ENCODE measurements around the gene PKP4. TPM values are rescaled to one million over a fixed set of nuclear protein-coding genes. Genes with fewer than 3 reads are reported as not detected.

PKP4 gene
- total and polyA plus RNA-seq, 9 of the 15 experiments (the other 6 are each of a cell fraction or from before 2014, with no cell fraction given), result 24.6 to 99.1 (median 74.0) TPM

- no peak for TF ChIP-seq MLX (CRISPR knock-in tag; conservative IDR thresholded peaks at IDR 0.05)
- no peak for TF ChIP-seq CREB5 (CRISPR knock-in tag; IDR thresholded peaks at IDR 0.05)
- TF ChIP-seq POLR2AphosphoS5 (IDR thresholded peaks at IDR 0.05; ENCODE audit: control insufficient read depth, insufficient read depth, low read depth, low read length), result no peak
- TF ChIP-seq KDM1A (IDR thresholded peaks at IDR 0.05), result 0 out of 4 replicates have a peak, but pooled peaks of 1 of the 2 experiments have one; percentile 26
- peak; percentile 65; the same call in 1 of the 2 replicates for TF ChIP-seq ZFP91 (CRISPR knock-in tag; IDR thresholded peaks at IDR 0.05)
- peak; percentile 57; the same call in 1 of the 2 replicates for TF ChIP-seq MTA2 (IDR thresholded peaks at IDR 0.05; ENCODE audit: low read depth)
- peak; percentile 73 for TF ChIP-seq ARID1B (IDR thresholded peaks at IDR 0.05)
- no peak for TF ChIP-seq ESRRB (CRISPR knock-in tag; IDR thresholded peaks at IDR 0.05; ENCODE audit: borderline replicate concordance)
- peak; percentile 72 for TF ChIP-seq TEAD4 (IDR thresholded peaks at IDR 0.05; ENCODE audit: low read length)
- no peak for TF ChIP-seq TEAD4 (CRISPR knock-in tag; IDR thresholded peaks at IDR 0.05; ENCODE audit: borderline replicate concordance)
- no peak for TF ChIP-seq ZNF584 (CRISPR knock-in tag; IDR thresholded peaks at IDR 0.05; ENCODE audit: low read depth)
- TF ChIP-seq SP1 (CRISPR knock-in tag; IDR thresholded peaks at IDR 0.05), result no peak
- no peak for TF ChIP-seq EGR1 (conservative IDR thresholded peaks at IDR 0.05)
- TF ChIP-seq NFYB (IDR thresholded peaks at IDR 0.05; ENCODE audit: extremely low read depth, insufficient read length), result no peak
These were observed 7.9 kb downstream of the PKP4 start (continued) for GRCh38 chr2:158464426-158465281.
